HL-60 (cell line): ENCODE data around the gene HOXB3.

Experiments used
- CTCF ChIP-seq: IDR thresholded peaks from one replicate; pipeline ENCODE4 v1.5.1; 2011; ENCODE audit warnings: low read length, control low read depth, inconsistent platforms; ENCODE audit not compliant: insufficient read depth
- POLR2AphosphoS5 ChIP-seq: IDR thresholded peaks from 2 replicates; pipeline ENCODE4 v1.6.1; 2012; ENCODE audit warnings: low read depth
- REST ChIP-seq: IDR thresholded peaks from 2 replicates; pipeline ENCODE4 v1.6.1; 2012; ENCODE audit warnings: low read depth; ENCODE audit not compliant: insufficient replicate concordance

GRCh38 chr17:48627623-48628521 lies 37.8 kb upstream of the HOXB3 start:
- no peak for TF ChIP-seq CTCF
- no peak for TF ChIP-seq POLR2AphosphoS5
- TF ChIP-seq REST, result no peak
